Measurements from ENCODE around the gene FOSL1.
"Not testable (repeated sequence)": the region's sequence is repeated elsewhere in the genome, so short reads cannot be mapped to it uniquely, and the experiment has no call there.

The FOSL1 gene

DNA sequence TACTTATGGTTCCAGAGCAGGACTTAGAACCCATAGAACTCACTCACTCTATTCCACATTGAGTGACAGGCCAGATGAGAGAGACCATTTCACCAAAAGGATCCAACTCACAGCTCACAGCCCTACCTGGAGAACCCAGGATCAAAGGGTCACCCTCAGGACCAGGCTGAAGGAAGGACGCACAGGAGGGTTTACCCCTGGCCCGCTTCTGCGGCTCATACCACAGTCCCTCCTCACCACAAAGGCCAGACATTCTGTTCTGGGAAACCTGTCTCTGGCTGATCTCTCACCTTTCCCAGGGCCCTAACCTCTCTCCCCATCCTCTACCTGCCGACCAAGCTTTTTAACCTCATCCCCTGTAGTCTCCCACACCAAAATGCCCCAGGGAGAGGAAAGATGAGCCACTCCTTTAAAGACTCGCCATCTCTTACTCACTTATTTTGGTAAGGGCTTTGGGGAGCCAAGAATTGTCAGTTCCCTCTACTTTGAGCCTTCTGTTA lies 4.7 kb downstream of the FOSL1 start:
- DNase-seq: no peak

DNA sequence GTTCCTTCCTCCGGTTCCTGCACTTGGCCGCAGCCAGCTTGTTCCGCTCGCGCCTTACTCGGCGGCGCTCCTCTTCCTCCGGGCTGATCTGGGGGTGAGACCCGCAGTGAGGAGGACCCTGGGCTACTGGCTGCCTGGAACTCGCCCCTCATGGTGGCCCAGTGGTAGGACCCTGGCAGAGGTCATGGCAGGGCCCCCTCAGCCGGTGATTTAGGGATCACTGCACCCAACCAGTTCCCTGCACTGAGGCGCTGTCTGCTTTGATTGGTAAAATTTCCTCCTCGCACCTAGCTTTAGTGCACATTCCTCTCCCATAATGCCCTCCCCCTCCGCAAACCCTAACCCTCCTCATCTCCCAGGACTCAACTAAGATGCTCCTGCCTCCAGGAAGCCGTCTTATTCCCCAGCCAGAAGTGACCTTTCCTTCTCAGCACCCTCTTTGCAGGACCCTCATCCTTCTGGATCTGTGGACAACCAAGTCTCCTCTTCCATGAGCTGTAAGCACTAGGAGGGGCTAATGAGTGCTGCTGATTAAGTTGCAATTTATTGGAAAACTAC lies 6.1 kb downstream of the FOSL1 start:
- DNase-seq: no peak

DNA sequence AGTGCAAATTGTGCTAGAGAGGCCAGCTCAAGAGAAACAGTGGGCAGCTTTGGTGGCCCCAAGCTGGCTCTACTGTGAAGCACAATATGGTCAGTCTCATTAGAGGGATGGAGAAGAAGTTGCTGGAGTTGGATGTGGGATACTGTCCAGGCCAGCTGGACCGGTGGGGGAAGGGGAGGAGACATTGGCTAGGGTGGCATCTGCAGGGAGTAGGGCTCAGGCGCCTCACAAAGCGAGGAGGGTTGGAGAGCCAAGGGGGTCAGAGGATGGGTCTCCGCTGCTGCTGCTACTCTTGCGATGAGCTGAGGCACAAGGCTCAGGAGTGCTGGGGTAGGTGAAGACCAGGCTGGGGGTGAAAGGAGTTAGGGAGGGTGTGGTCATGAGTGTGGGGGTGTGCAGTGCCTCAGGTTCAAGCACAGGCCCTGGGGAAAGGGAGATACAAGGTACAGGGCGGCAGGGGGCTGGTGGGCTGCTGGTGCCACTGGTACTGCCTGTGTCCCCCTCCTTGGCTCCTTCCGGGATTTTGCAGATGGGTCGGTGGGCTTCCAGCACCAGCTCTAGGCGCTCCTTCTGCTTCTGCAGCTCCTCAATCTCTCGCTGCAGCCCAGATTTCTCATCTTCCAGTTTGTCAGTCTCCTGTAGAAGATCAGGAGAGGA lies 7.4 kb downstream of the FOSL1 start:
- no peak for DNase-seq

DNA sequence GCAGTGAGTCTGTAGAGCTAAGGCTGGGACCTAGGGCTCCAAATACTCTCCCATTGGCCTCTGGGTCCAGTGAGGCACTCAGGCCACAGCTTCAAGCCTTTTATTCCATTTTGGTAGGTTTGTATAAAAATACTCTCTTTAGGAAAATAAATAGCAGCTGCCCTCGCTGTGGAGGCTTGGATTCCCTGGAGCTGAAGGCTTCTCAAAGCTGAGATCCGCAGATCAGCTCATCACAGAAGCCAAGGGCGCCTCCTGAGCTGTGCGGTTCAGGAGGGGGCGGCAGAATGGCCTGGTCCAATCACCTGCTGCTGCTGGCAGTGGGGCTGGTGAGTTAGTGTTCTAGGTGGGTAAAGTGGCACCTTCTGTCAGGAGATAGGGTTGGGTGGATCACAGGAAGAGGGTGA lies 8.0 kb downstream of the FOSL1 start:
- not testable (repeated sequence) for DNase-seq

DNA sequence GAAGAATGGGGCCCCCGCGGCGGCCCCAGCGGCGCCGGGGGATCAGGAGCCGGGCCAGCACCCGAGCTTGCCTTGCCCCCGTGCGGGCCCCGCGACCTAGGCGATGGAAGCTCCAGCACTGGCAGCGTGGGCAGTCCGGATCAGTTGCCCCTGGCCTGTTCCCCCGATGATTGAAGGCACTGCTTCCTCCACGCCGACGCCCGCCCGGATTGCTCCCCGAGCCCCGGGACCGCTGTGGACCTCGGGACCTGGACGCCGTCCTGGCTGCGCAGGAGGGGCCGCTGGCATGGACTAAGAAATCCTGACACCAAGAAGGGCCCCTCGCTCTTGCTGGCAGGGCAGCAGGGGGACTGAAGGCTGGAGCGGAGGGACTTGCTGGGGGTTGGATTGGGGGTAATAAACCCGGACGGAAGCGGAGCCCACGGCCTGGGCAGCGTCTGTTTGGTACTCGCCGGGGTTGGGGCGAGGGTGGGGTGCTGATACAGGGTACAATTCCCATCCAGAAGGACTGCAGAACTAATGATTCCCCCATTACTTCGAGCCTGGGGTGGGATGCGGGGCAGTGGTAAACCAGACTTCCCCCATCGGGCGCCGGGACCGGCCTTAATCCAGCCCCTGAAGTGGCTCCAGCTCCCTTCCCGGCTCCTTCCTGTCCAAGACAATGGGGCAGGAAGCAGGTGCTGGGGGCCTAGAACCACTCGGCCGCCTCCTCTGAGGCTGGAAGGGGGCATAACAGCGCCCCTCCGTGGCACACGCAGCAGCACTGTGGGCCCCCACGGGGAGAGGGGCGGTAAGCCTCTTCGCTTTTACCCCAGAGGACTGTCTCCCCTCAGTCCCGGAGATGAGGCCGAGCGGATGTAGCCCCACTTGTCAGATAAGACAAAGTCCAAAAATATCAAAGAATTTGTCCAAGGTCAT lies 8.7 kb downstream of the FOSL1 start:
- DNase-seq: no peak

DNA sequence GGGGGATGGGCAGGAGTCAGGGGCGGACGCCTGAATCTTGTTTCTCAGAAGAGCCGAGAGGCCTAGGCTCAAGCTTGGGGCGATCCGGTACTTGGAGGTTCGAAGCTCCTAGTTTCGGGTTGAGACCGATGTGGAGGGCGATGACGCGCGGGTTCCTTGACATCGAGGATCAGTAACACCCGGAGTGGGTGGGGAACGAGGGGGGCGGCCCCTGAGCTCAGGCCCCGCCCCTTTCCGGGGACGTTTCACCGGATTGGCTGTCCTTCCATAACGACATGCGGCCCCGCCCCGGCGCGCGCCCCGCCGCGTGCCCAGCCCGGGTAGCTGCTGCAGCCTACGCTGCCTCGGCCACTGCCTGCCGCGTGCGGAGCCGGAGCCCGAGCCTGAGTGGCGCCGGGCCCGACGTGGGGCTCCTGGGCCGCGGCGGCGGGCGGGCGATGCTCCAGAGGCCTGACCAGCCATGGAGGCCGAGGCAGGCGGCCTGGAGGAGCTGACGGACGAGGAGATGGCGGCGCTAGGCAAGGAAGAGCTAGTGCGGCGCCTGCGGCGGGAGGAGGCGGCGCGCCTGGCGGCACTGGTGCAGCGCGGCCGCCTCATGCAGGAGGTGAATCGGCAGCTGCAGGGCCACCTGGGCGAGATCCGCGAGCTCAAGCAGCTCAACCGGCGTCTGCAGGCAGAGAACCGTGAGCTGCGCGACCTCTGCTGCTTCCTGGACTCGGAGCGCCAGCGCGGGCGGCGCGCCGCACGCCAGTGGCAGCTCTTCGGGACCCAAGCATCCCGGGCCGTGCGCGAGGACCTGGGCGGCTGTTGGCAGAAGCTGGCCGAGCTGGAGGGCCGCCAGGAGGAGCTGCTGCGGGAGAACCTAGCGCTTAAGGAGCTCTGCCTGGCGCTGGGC lies 9.6 kb downstream of the FOSL1 start, which contains the start of gene CCDC85B:
Gene CCDC85B (plus strand): TSS at position 350 of the 895 bp plus-strand sequence. CDS start 111 bp downstream, at position 461.
- peak; percentile 89 for DNase-seq

DNA sequence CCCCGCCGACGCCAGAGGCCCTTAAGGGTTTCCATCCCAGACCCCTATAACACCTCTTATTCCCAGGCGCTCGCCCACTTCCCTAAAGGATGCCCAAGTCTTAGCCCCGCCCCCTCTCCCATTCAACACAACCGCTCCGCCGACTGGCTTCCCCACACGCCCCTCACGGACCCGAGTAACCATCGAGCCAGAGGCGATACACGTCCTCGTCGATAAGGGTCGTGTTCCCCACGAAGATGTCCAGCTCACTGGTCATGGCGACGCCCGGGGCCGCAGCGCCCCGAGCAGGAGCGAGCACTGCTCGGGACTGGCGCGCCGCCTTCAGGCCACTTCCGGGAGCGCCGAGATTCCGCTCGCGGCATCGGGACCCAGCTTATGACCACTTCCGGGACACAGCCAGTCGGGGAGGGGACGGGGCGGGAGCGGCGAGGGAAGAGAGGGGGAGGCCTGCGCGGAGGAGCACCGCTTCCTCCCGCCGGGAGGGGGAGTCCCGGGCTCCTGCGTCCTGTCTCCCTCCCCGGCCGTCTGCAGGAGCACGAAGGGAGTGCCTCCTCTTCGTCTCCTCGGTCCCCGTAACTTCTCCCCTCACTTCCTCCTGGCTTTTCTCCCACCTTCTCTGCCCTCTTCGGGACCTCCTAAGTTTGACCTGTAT lies 11.9 kb downstream of the FOSL1 start, which contains the start of gene FIBP:
Gene FIBP (minus strand): TSS at position 309 of the 652 bp plus-strand sequence. CDS start 53 bp downstream, at position 256.
- peak; percentile 95 for DNase-seq

DNA sequence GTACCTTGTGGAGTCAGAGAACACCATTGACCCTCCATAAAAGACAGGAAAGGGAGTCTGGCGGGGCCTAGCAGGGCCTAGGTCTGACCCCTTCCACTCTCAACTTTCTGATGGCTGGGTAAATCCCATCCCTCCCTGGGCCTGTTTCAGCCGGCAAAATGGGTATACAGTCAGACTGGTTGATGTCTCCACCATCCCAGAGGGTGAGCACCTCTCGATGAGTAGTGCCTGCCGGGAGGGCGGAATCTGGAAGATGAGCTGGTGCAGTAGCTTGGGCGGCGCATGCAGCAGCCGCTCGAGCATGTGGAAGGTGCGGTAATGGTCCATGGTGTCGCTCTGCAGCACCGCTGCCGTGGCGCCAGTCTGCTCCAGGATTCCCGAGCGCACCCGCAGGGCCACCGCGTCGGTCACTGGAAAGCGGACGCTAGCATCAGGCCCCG lies 12.4 kb downstream of the FOSL1 start:
- DNase-seq: no peak

DNA sequence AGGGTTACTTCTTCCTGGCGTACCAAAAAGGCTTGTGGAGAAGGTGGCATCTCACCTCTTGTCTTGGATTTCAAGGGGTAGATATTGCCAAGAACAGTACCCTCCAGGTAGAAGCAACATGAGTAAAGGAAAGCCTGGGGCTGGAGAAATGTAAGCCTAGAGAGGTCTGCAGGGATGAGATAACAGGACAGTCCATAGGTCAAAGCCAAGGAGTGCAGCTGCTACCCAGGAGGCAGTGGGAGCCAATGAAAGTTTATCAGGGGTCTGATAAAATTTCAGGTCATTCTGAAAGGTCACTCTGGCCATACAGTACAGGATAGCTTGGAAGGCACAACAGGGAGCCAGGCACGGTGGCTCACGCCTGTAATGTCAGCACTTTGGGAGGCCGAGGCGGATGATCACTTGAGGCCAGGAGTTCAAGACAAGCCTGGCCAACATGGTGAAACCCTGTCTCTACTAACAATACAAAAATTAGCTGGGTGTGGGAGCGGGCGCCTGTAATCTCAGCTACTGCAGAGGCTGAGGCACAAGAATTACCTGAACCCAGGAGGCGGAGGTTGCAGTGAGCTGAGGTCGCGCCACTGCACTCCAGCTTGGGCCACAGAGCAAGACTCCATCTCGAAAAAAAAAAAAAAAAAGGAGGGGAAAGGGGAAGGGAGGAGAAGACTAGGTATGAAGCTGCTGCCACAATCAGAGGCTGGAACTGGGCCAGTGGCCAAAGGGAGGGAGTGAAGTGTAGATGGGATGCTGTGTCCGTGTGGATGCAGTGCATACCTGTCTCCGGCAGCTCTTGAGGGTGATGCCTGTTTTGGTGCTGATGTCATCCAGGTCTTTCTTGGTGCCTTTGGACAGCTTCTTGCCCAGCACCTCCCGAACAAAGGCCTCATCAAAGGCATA lies 13.1 kb downstream of the FOSL1 start:
- no peak for DNase-seq

DNA sequence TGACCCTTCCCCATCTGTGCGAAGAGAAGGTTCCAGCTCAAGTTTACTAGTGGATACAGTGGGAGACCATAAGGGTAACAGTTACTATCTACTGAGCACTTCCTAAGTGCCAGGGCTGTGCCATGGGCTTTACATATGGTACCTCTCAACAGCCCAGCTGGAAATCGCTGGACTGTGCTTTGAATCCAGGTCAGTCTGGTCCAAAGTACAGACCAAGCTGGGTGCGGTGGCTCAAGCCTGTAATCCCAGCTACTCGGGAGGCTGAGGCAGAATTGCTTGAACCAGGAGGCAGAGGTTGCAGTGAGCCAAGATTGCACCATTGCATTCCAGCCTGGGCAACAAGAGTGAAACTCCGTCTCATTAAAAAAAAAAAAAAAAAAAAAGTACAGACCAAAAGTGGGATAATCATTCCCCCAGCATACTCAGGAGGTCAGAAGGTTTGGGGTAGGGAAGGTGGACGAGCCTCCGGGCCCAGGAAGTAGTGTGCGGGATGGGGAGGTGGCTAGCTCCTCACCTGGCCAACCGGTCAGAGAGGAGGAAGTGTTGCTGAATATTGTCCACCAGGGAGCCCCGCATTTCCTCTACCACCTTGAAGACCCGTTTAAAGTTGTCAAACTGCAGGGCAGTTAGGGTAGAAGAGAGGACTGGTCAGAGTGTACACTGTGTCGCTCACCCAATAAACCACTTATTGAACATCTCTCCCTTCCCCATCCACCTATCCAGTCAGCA lies 14.2 kb downstream of the FOSL1 start:
- no peak for DNase-seq

DNA sequence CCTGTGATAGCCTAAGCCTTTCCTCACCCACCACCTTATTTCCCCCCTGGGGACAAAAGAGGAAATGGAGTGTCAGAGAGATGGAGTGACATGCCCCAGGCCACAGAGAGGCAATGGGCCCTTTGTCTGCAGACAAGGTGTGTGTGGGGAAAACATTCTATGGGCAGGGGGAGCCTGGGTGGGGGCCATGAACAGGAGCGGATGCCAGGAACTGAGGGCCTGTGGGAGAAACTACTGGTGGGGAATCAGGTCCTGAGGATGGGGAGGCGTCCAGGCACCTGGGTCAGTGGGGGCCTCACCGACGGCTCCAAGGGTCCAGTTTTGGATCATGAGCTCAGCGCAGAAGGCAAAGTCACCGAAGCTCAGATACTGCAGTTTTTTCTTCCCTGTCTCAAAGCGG lies 15.0 kb downstream of the FOSL1 start:
- no peak for DNase-seq

DNA sequence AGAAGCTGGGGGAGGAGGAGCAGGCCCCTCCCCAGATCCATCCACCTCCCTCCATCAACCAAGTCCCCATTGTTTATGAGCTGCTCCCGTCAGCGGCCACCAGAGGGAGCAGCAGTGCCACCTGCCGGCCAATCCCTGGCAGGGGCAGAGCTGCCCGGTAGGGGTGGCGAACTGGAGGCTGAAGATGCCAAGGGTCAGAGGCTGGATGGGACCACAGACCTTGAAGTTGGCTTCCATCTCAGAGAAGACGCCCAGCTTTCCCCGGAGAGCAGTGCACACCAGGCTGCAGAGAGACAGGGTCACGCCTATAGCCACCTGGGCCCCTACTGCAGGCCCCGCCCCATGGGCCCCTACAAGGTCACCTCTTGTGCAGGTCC lies 15.5 kb downstream of the FOSL1 start:
- peak; percentile 32 for DNase-seq

DNA sequence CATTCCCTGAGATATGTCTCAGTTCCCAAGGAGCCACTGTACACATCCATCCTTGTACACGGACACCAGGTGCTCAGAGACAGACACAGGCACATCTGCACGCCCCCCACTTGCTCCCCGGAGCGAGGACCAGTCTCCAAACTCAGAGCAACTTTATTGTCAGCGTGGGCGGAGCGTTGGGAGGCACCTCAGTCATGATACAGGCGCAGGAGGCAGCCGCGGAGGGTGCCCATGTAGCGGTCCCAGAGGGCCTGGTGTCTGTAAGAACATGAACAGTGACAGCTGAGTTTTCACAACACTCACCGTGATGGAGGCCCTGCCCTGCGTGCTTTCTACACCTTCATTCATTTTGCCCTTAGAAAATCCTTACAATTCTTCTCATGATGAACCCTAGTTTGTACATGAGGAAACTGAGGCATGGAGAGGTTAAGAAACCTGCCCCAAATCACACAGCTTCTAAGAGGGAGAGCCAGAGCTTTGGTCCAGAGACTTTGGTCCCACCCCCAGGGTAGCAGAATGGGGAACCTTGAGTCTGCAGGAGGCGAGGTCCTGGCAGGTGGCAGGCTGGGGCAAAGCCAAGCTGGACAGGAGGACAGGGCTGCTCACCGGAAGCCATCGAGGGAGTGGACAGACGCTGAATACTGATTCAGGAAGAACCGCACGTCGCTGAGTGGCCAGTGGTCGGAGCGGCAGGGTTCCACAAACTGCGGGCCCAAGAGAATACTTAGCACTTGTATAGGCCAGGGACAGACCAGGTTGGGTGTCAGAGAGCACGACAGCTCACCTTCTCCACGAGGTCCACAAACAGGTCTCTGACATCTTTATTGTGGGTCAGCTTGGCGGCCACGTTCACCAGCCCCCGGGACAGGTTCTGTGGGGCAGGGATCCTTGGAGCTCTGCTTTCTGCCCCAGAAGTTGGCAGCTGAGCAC lies 16.1 kb downstream of the FOSL1 start:
- no peak for DNase-seq

DNA sequence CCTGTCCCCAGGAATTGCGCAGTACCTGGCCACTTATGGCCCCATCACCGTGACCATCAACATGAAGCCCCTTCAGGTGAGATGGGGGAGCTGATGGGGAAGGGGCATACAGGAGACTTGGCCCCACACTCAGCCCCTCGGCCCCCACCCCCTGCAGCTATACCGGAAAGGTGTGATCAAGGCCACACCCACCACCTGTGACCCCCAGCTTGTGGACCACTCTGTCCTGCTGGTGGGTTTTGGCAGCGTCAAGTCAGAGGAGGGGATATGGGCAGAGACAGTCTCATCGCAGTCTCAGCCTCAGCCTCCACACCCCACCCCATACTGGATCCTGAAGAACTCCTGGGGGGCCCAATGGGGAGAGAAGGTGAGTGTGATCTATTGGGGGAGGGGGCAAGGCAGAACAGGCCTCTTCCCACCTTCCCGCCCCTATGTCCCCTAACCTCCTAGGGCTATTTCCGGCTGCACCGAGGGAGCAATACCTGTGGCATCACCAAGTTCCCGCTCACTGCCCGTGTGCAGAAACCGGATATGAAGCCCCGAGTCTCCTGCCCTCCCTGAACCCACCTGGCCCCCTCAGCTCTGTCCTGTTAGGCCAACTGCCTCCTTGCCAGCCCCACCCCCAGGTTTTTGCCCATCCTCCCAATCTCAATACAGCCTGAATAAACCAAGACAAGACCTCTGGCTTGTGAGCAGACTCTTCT lies 17.0 kb downstream of the FOSL1 start:
- no peak for DNase-seq

DNA sequence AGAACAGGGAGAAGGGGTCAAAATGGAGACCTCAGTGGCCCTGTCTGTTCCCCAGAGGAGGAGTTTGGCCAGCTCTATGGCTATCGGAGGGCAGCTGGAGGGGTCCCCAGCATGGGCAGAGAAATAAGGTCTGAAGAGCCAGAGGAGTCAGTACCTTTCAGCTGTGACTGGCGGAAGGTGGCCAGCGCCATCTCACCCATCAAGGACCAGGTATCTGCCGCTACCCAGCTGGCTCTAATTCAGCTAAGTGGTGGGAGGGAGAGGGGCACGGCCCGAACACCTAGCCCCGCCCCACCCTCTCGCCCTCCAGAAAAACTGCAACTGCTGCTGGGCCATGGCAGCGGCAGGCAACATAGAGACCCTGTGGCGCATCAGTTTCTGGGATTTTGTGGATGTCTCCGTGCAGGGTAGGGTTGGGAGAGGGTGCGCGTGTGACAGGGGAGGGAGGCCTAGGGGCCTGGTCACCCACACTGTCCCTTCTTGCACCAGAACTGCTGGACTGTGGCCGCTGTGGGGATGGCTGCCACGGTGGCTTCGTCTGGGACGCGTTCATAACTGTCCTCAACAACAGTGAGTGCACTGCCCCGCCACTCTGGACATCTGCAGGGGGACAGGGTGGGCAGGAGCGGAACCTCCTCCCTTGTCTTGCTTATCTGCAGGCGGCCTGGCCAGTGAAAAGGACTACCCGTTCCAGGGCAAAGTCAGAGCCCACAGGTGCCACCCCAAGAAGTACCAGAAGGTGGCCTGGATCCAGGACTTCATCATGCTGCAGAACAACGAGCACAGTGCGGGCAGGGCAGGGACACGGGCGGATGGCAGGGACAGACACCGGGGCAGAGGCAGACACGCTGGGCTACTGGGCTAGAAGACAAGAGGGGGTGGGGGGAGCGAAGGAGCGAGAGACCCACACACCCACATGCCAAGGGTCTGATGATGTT lies 17.8 kb downstream of the FOSL1 start:
- no peak for DNase-seq

DNA sequence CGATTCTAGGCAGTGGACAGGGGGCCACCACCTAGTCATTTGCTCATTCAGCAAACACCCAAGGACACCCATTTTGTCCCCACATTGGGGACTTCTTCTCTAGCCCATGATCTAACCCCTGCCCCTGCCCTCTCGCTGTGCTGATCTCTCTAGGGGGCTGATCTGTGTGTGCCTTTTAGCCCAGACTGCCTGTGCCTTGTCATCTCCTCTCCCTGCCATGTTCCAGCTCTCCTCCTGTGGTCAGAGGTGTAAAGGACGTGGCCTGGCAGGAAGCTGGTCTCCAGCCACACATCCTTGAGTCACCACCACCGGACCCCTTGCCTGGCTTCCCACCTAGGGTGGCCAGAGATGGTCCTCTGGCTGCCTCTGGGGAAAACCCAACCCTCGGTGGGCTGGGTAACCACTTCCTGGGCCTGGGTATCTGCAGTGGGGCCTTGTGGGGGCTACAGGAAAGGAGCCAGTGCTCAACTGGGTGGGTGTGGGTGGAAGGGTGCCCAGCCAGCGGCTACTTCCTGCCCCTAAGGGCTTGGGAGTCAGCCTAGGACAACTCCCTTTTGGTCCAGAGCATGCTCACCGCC lies 19.3 kb downstream of the FOSL1 start:
- DNase-seq: no peak

DNA sequence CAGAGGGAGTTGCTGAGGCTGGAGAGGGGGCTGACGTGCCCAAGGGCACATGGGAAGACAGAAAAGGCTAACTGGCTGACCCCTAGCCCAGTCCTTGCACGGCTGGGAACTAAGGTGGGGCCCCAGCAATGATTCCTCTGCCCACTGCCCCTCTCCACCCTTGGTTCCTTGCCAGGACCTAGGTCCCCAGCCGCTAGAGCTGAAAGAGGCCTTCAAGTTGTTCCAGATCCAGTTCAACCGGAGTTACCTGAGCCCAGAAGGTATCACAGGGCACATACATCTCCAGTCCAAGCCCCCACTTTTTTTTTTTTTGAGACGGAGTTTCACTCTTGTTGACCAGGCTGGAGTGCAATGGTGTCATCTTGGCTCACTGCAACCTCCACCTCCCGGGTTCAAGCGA lies 20.2 kb downstream of the FOSL1 start:
- DNase-seq: no peak
